ENCODE results near the gene SHTN1. TPM values are rescaled to one million over a fixed set of nuclear protein-coding genes. Genes with fewer than 3 reads are reported as not detected.

Gene SHTN1
- polyA plus RNA-seq, 1 donor (not counting 4 experiments of a cell fraction or from before 2014, with no cell fraction given): 21.3 TPM

- Histone ChIP-seq H4K20me1 (ENCODE audit: control insufficient read depth, extremely low read depth, insufficient read depth, low read length) (peaks cover 5% of the 10 kb centered on the region), H3K9me3 (ENCODE audit: control insufficient read depth, low read depth, low read length) (no peaks in the 10 kb centered on the region), H3K27ac (ENCODE audit: control insufficient read depth, insufficient read depth, low read length) (no peak overlapping the region), H3K79me2 (ENCODE audit: control insufficient read depth, insufficient read depth, low read length) (peaks cover 24% of the 10 kb centered on the region), H3K9me1 (ENCODE audit: control insufficient read depth, extremely low read depth, insufficient read depth, low read length) (no peaks in the 10 kb centered on the region), H3K27me3 (ENCODE audit: control insufficient read depth, extremely low read depth, insufficient read depth, low read length) (no peaks in the 10 kb centered on the region), H2AFZ (ENCODE audit: control insufficient read depth, low read length) (no peak overlapping the region), H3K4me2 (ENCODE audit: control insufficient read depth, extremely low read depth, insufficient read depth, low read depth, low read length) (no peak overlapping the region), H3K36me3 (ENCODE audit: control insufficient read depth in 2 of 2, extremely low read depth in 1 of 2, insufficient read depth in 2 of 2, low read length in 2 of 2) (peaks cover 0 to 1% of the 10 kb centered on the region in 2 experiments), H3K9ac (ENCODE audit: control insufficient read depth, extremely low read depth, insufficient read depth, low read length) (no peak overlapping the region), H3K4me1 (ENCODE audit: control insufficient read depth, extremely low read depth, insufficient read depth, low read length) (no peaks in the 10 kb centered on the region), H3K4me3 (ENCODE audit: control insufficient read depth in 2 of 3, extremely low read depth in 1 of 3, insufficient read depth in 2 of 3, low read depth in 1 of 3, low read length in 3 of 3) (no peak overlapping the region)
- dilution Hi-C loops (cut with MboI; ENCODE audit: extremely low pct_ligation_motif_present, low sequenced_read_pairs): no loop called here
- FAIRE-seq (no peak), DNase-seq (ENCODE audit: low read depth, low spot score) (no peak)
- TF ChIP-seq EZH2 (IDR thresholded peaks at IDR 0.05; ENCODE audit: low read length) (no peak), CTCF (optimal IDR thresholded peaks at IDR 0.05 in 1 of 3, IDR thresholded peaks at IDR 0.05 in 1 of 3, conservative IDR thresholded peaks at IDR 0.05 in 1 of 3; ENCODE audit: extremely low read depth in 1 of 3, insufficient read depth in 2 of 3, low read length in 3 of 3) (no peak)
These were observed 11.4 kb downstream of the SHTN1 start for GRCh38 chr10:116993610-116994009.

GRCh38 chr10:116992183-116992582 is 12.8 kb downstream of the SHTN1 start:
- Histone ChIP-seq H3K4me2 (ENCODE audit: control insufficient read depth, extremely low read depth, insufficient read depth, low read depth, low read length) (no peak overlapping the region), H4K20me1 (ENCODE audit: control insufficient read depth, extremely low read depth, insufficient read depth, low read length) (peaks cover under 1% of the 10 kb centered on the region), H3K4me1 (ENCODE audit: control insufficient read depth, extremely low read depth, insufficient read depth, low read length) (no peaks in the 10 kb centered on the region), H2AFZ (ENCODE audit: control insufficient read depth, low read length) (no peak overlapping the region), H3K9me1 (ENCODE audit: control insufficient read depth, extremely low read depth, insufficient read depth, low read length) (no peaks in the 10 kb centered on the region), H3K9me3 (ENCODE audit: control insufficient read depth, low read depth, low read length) (no peaks in the 10 kb centered on the region), H3K79me2 (ENCODE audit: control insufficient read depth, insufficient read depth, low read length) (peaks cover 20% of the 10 kb centered on the region), H3K36me3 (ENCODE audit: control insufficient read depth in 2 of 2, extremely low read depth in 1 of 2, insufficient read depth in 2 of 2, low read length in 2 of 2) (no peaks in the 10 kb centered on the region), H3K27ac (ENCODE audit: control insufficient read depth, insufficient read depth, low read length) (no peak overlapping the region), H3K4me3 (ENCODE audit: control insufficient read depth in 2 of 3, extremely low read depth in 1 of 3, insufficient read depth in 2 of 3, low read depth in 1 of 3, low read length in 3 of 3) (no peak overlapping the region), H3K9ac (ENCODE audit: control insufficient read depth, extremely low read depth, insufficient read depth, low read length) (no peak overlapping the region), H3K27me3 (ENCODE audit: control insufficient read depth, extremely low read depth, insufficient read depth, low read length) (no peaks in the 10 kb centered on the region)
- dilution Hi-C loops (cut with MboI; ENCODE audit: extremely low pct_ligation_motif_present, low sequenced_read_pairs): no loop called here
- DNase-seq (ENCODE audit: low read depth, low spot score): no peak
- FAIRE-seq: no peak
- TF ChIP-seq CTCF (optimal IDR thresholded peaks at IDR 0.05 in 1 of 3, IDR thresholded peaks at IDR 0.05 in 1 of 3, conservative IDR thresholded peaks at IDR 0.05 in 1 of 3; ENCODE audit: extremely low read depth in 1 of 3, insufficient read depth in 2 of 3, low read length in 3 of 3) (no peak), EZH2 (IDR thresholded peaks at IDR 0.05; ENCODE audit: low read length) (no peak)

Data from keratinocyte (primary cell).